GM18511 (cell line): ENCODE measurements around the gene GPATCH8.
"Not testable (repeated sequence)": the region's sequence is repeated elsewhere in the genome, so short reads cannot be mapped to it uniquely, and the experiment has no call there.

Source experiments
- ATAC-seq: cut with Tn5 transposase; IDR thresholded peaks from one replicate; pipeline ENCODE4 v1.9.1; 2021; ENCODE audit warnings: mild to moderate bottlenecking, moderate library complexity; ENCODE audit not compliant: unreplicated experiment

GPATCH8 gene

GRCh38 chr17:44378171-44378705 is 125.0 kb downstream of the GPATCH8 start:
- no peak for ATAC-seq

GRCh38 chr17:44376779-44377178 is 126.4 kb downstream of the GPATCH8 start:
- ATAC-seq, result no peak

DNA sequence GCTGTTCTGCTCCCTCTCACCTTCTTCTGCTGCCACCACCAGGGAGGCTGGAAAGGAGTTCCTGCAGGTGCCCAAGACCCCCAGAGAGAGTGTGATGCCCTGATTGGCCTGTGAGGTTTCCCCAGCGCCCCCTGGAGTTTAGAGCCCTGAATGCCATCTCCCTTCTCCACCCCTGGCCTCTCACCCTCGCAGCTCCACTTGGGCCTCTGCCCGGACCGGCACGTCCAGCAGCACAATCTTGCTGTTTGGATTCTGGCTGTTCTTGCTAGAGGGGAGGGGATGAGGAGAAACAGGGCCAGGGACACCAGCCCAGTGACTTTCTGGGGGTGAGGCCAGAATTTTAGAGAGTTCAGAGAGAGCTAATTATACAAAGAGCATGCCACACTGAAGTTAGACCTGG is 127.1 kb downstream of the GPATCH8 start:
- no peak for ATAC-seq

DNA sequence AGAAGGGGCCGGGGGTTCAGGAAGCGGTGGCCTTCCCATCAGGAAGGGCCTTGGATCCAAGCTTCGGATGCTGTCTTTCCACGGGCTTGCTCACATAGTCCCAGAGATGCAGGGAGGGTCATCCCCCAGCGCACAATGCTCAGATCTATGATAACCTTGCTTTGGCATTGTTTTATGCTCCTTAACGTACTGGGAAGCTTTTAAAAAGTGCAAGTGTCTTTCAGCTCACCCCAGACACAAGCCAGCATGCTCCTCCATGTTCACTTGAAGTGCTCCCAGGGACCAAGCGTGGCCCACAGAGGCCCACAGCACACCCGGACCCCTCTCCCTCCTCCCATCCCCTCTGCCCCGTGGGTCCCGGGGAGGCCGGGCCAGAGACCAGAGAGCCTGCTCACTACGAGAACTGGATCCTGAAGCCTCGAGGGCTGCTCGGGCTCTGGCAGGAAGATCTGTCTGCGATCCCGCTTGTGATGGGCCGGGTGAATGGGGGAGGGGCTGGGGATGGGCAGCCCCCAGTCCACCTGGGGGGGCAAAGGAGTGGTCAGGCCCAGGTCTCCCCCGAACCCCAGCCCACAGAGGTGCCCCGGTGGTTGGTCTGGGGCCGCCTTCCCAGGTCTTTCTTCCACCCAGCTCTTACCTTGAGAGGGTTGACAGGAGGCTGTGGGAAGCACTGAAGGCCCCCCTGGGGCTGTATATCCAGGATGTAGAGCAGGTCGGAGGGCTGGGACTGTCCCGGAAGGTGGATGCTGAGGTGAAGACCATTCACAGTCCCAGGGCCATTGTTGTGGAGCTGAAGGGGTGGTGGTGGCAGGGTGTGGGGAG is 127.8 kb downstream of the GPATCH8 start:
- no peak for ATAC-seq

GRCh38 chr17:44374306-44375195 is 128.7 kb downstream of the GPATCH8 start:
- ATAC-seq, result no peak

DNA sequence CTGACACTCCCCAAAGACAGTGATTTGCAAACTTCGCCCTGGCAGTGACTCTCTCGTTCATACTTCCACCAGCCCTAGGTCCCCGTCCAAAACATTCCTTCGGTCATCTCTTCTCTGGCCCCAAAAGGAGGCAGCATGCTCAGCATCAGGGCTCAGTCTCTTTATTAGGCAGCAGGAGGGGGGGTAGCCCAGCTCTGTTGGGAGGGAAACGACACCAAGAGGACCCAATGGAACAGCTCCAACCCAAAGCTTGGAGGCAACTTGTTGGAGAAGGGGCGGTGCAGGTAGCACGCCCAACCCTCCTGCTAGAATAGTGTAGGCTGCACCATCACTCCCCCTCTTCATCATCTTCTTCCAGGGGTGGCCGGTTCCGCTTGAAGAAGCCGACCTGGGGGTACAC is 131.2 kb downstream of the GPATCH8 start:
- no peak for ATAC-seq

DNA sequence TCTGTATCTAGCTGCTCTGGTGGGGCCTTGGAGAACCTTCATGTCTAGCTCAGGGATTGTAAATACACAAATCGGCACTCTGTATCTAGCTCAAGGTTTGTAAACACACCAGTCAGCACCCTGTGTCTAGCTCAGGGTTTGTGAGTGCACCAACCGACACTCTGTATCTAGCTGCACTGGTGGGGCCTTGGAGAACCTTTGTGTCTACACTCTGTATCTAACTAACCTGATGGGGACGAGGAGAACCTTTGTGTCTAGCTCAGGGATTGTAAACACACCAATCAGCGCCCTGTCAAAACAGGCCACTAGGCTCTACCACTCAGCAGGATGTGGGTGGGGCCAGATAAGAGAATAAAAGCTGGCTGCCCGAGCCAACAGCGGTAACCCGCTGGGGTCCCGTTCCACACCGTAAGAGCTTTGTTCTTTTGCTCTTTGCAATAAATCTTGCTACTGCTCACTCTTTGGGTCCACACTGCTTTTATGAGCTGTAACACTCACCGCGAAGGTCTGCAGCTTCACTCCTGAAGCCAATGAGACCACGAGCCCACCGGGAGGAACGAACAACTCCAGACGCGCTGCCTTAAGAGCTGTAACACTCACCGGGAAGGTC is 133.7 kb downstream of the GPATCH8 start:
- ATAC-seq, result not testable (repeated sequence)

GRCh38 chr17:44368391-44369243 is 134.6 kb downstream of the GPATCH8 start:
- not testable (repeated sequence) for ATAC-seq

GRCh38 chr17:44367231-44367979 is 135.8 kb downstream of the GPATCH8 start:
- ATAC-seq, result no peak

GRCh38 chr17:44365051-44365450 is 138.2 kb downstream of the GPATCH8 start:
- ATAC-seq, result not testable (repeated sequence)

GRCh38 chr17:44363613-44364159 is 139.5 kb downstream of the GPATCH8 start, which contains the start of gene FAM171A2:
Gene FAM171A2, minus strand, starts transcription at chr17:44363853. Its CDS starts 139 bp downstream, at chr17:44363714.
- ATAC-seq, result no peak

- no peak for ATAC-seq
These were observed 140.1 kb downstream of the GPATCH8 start for GRCh38 chr17:44362949-44363612.

GRCh38 chr17:44362459-44362948 is 140.7 kb downstream of the GPATCH8 start:
- ATAC-seq, result no peak

- no peak for ATAC-seq
These were observed 141.6 kb downstream of the GPATCH8 start for GRCh38 chr17:44361292-44362260.

GRCh38 chr17:44360826-44361225 is 142.4 kb downstream of the GPATCH8 start:
- no peak for ATAC-seq

GRCh38 chr17:44360144-44360533 is 143.1 kb downstream of the GPATCH8 start:
- ATAC-seq, result no peak

GRCh38 chr17:44359458-44360143 is 143.6 kb downstream of the GPATCH8 start:
- no peak for ATAC-seq
